ENCODE data around the gene CUZD1. TPM values are rescaled to one million over a fixed set of nuclear protein-coding genes. Genes with fewer than 3 reads are reported as not detected.

Gene CUZD1
- total and polyA plus RNA-seq, 2 of the 4 experiments (the other 2 are of a cell fraction): 0.36 to 0.67 TPM

DNA sequence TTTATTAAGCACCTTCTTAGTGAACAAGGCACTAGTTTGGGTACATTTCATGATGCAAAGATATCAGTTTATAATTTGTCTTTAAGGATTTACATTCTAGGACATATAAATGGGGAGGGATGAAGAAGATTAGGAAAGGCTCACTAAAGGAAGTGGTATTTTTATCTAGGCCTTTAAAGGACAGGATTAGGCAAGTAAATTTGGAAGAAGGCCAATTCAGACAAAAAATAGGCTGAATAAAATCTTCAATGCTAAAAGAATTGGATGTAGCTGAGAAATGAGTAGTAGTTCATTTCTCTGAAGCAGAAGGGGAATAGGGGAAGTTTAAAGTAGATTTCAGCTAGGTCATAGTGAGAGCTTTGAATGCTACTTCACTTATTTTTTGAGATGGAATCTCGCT lies 38.5 kb upstream of the CUZD1 start:
- Histone ChIP-seq H2AK5ac (ENCODE audit: low read depth, low read length) (no peak overlapping the region), H3K4me1 (ENCODE audit: control insufficient read depth, insufficient read depth, low read length) (peaks cover 3% of the 10 kb centered on the region), H4K5ac (ENCODE audit: low read depth, low read length) (no peak overlapping the region), H3K36me3 (ENCODE audit: control insufficient read depth, insufficient read depth, low read length) (no peaks in the 10 kb centered on the region), H3K9me3 (ENCODE audit: control insufficient read depth, insufficient read depth, low read length) (no peaks in the 10 kb centered on the region), H3K79me1 (ENCODE audit: low read depth in 1 of 2, low read length in 2 of 2) (peaks cover 0 to 2% of the 10 kb centered on the region in 2 experiments; a peak in 1 of 4 replicates), H2BK15ac (ENCODE audit: low read depth, low read length) (no peak overlapping the region), H3K14ac (replicated peaks; ENCODE audit: low read depth, low read length) (no peak overlapping the region), H4K20me1 (ENCODE audit: insufficient read depth, low read length) (no peaks in the 10 kb centered on the region), H3K4ac (ENCODE audit: low read depth, low read length) (no peak overlapping the region), H4K91ac (ENCODE audit: insufficient read depth, low read depth, low read length) (no peak overlapping the region), H2BK20ac (ENCODE audit: low read depth, low read length) (no peak overlapping the region), H2BK5ac (ENCODE audit: low read depth, low read length, poor library complexity, severe bottlenecking) (no peak overlapping the region), H2BK120ac (ENCODE audit: low read depth, low read length) (no peak overlapping the region), H3K4me3 (ENCODE audit: insufficient read depth, low read depth, low read length) (no peak overlapping the region), H2AFZ (replicated peaks; ENCODE audit: low read length, poor library complexity) (no peak overlapping the region), H3K23ac (ENCODE audit: low read depth, low read length) (no peak overlapping the region), H3K9ac (ENCODE audit: low read depth, low read length) (no peak overlapping the region), H3K27ac (ENCODE audit: insufficient read depth, low read length) (no peak overlapping the region), H4K8ac (ENCODE audit: low read depth in 2 of 2, low read length in 2 of 2) (no peak overlapping the region), H2AK9ac (replicated peaks; ENCODE audit: low read depth, low read length, poor library complexity) (no peak overlapping the region), H3K27me3 (ENCODE audit: control insufficient read depth, insufficient read depth, low read length) (no peaks in the 10 kb centered on the region), H3K56ac (ENCODE audit: extremely low read depth, insufficient read depth, low read length) (no peak overlapping the region), H3K18ac (ENCODE audit: low read depth, low read length) (no peak overlapping the region), H3K9me1 (ENCODE audit: insufficient read depth, low read length) (no peaks in the 10 kb centered on the region), H3K4me2 (ENCODE audit: low read depth, low read length) (no peak overlapping the region)
- TF ChIP-seq, protein P1, sequence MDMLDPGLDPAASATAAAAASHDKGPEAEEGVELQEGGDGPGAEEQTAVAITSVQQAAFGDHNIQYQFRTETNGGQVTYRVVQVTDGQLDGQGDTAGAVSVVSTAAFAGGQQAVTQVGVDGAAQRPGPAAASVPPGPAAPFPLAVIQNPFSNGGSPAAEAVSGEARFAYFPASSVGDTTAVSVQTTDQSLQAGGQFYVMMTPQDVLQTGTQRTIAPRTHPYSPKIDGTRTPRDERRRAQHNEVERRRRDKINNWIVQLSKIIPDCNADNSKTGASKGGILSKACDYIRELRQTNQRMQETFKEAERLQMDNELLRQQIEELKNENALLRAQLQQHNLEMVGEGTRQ (IDR thresholded peaks at IDR 0.05; ENCODE audit: low read depth, low read length): no peak
- TF ChIP-seq MAZ (IDR thresholded peaks at IDR 0.05; ENCODE audit: borderline replicate concordance, low read depth, low read length) (no peak), CHD1 (IDR thresholded peaks at IDR 0.05; ENCODE audit: low read depth, low read length) (no peak), MAFK (IDR thresholded peaks at IDR 0.05; ENCODE audit: low read depth, low read length) (no peak), RCOR1 (IDR thresholded peaks at IDR 0.05; ENCODE audit: insufficient replicate concordance, low read length) (no peak), POLR2A (IDR thresholded peaks at IDR 0.05; ENCODE audit: low read depth, low read length) (no peak), RFX5 (IDR thresholded peaks at IDR 0.05; ENCODE audit: low read depth, low read length) (no peak), BHLHE40 (IDR thresholded peaks at IDR 0.05; ENCODE audit: low read depth, low read length) (no peak), NFE2L2 (IDR thresholded peaks at IDR 0.05; ENCODE audit: low read depth, low read length) (no peak), MXI1 (IDR thresholded peaks at IDR 0.05; ENCODE audit: borderline replicate concordance, low read depth, low read length) (no peak), CEBPB (IDR thresholded peaks at IDR 0.05; ENCODE audit: low read depth, low read length) (no peak)
- BruUV-seq (replicated peaks): no TSS peak
- CTCF ChIA-PET: no interaction called here
- ATAC-seq (ENCODE audit: low read depth): no peak
- WGBS, 2 experiments (ENCODE audit: extremely low coverage in 2 of 2, insufficient read length in 1 of 2): no CpG with 5 or more reads among the region's 1 CpG
- dilution Hi-C loops (cut with HindIII; ENCODE audit: low sequenced_read_pairs, unreplicated experiment): no loop called here
- DNase-seq: no peak
- intact Hi-C loops (cut with micrococcal nuclease): no loop called here
- POLR2A ChIA-PET (ENCODE audit: unreplicated experiment): no interaction called here
- in situ Hi-C loops (cut with MboI; ENCODE audit: low sequenced_read_pairs): no loop called here
